Stimulated activated CD8-positive, alpha-beta memory T cell treated with anti-CD3 and anti-CD28 coated beads, Interleukin-12 subunit alpha, Interleukin-12 subunit beta, amount 100 ng/mL, for 4 hours (primary cell): Measurements from ENCODE around the gene RABL3.
"Not testable (repeated sequence)": the region's sequence is repeated elsewhere in the genome, so short reads cannot be mapped to it uniquely, and the experiment has no call there.

Source experiments
- DNase-seq: peaks from one replicate; pipeline ENCODE4 v3.0.0-alpha.2; 2020; ENCODE audit warnings: low read depth

RABL3 gene

GRCh38 chr3:120742198-120742848 is at the start of gene RABL3, which contains the start of gene GTF2E1:
RABL3 (minus strand) TSS chr3:120742516; CDS start chr3:120742507, 9 bp downstream.
GTF2E1 (plus strand) TSS chr3:120742744; CDS start chr3:120750553, 7,809 bp downstream.
- DNase-seq = peak; percentile 93

GRCh38 chr3:120791913-120792312 is 49.6 kb upstream of the RABL3 start:
- DNase-seq = no peak

GRCh38 chr3:120791010-120791409 is 48.7 kb upstream of the RABL3 start:
- DNase-seq = no peak

GRCh38 chr3:120785832-120786231 is 43.5 kb upstream of the RABL3 start:
- not testable (repeated sequence) for DNase-seq

GRCh38 chr3:120780977-120781376 is 38.7 kb upstream of the RABL3 start:
- DNase-seq = no peak

GRCh38 chr3:120778776-120779175 is 36.5 kb upstream of the RABL3 start:
- DNase-seq = no peak

GRCh38 chr3:120775411-120775810 is 33.1 kb upstream of the RABL3 start:
- no peak for DNase-seq

GRCh38 chr3:120773932-120774331 is 31.6 kb upstream of the RABL3 start:
- DNase-seq = no peak

- DNase-seq = no peak
These were observed 29.8 kb upstream of the RABL3 start for GRCh38 chr3:120772081-120772480.

GRCh38 chr3:120770891-120771290 is 28.6 kb upstream of the RABL3 start:
- DNase-seq = no peak

- DNase-seq = no peak
These were observed 27.1 kb upstream of the RABL3 start for GRCh38 chr3:120769436-120769835.

GRCh38 chr3:120767106-120767505 is 24.8 kb upstream of the RABL3 start:
- DNase-seq = no peak

GRCh38 chr3:120766576-120766975 is 24.3 kb upstream of the RABL3 start:
- no peak for DNase-seq

- no peak for DNase-seq
These were observed 23.6 kb upstream of the RABL3 start for GRCh38 chr3:120765830-120766493.

GRCh38 chr3:120764206-120764605 is 21.9 kb upstream of the RABL3 start:
- no peak for DNase-seq

- no peak for DNase-seq
These were observed 21.3 kb upstream of the RABL3 start for GRCh38 chr3:120763601-120764000.

GRCh38 chr3:120762615-120763014 is 20.3 kb upstream of the RABL3 start:
- DNase-seq = no peak

- DNase-seq = not testable (repeated sequence)
These were observed 16.2 kb upstream of the RABL3 start for GRCh38 chr3:120758551-120758950.

GRCh38 chr3:120756061-120756460 is 13.7 kb upstream of the RABL3 start:
- no peak for DNase-seq

GRCh38 chr3:120753810-120754209 is 11.5 kb upstream of the RABL3 start:
- DNase-seq = no peak

GRCh38 chr3:120752865-120753264 is 10.5 kb upstream of the RABL3 start:
- DNase-seq = no peak

- no peak for DNase-seq
These were observed 9.9 kb upstream of the RABL3 start for GRCh38 chr3:120752230-120752629.

GRCh38 chr3:120749843-120750242 is 7.5 kb upstream of the RABL3 start:
- DNase-seq = no peak

GRCh38 chr3:120745466-120745865 is 3.1 kb upstream of the RABL3 start:
- DNase-seq = no peak
